Measurements from ENCODE around the gene GABRG3.

The GABRG3 gene

GRCh38 chr15:27532358-27532757 lies 561.4 kb downstream of the GABRG3 start:
- no peak for DNase-seq

DNA sequence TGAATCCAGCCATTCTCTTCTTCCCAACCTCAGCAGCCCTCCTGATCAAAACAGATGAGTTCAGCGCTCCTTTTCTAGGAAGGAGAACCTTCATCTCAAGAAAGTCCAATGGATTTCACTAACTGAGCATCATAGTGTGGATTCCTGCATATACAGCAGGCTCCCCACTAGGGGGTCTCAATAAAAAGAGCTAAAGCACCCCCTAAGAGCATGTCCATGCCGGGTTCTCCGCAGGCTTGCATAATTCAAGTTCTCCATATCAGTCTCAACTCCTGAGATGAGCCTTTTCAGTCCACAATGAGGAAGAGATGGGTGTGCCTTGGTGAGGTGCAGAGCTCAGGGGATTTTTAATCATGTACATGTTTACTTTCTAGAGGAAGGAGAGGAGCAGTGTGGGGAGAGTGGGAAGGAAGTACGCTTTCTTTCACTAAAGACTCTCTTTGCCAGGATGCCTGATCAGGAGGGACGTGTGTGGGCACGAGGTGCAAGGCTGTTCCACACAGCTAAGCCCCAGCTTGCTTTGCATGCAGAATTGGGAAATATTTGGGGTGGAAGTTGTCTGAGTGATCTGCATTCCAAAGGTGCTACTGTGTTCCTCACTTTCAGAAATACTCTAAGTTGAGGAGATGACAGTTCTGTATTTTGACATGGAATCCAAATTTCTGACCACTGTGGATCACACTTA lies 564.6 kb downstream of the GABRG3 start:
- DNase-seq, result no peak

DNA sequence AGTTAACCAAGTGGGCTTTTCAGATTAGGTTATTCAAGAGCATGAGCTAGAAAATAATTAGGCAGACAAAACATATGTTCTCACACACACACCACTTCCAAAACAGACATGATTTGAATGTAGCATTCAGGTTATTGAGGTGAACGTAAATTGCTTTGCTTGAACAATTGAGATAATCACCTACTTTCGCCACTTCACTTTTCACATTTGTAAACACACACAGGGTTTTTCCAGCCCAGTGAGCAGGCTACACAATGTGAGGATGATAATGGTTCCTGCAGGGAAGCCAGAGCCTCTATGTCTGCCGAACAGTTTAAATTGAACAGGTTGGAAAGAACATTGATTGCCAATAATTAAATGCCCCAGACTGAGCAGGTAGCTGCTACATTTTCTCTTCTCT lies 567.3 kb downstream of the GABRG3 start:
- no peak for DNase-seq

GRCh38 chr15:27541581-27541980 lies 570.6 kb downstream of the GABRG3 start:
- DNase-seq, result no peak

- DNase-seq, result no peak
These were observed 574.7 kb downstream of the GABRG3 start for GRCh38 chr15:27545494-27546255.

GRCh38 chr15:27549746-27550145 lies 578.8 kb downstream of the GABRG3 start:
- DNase-seq, result no peak

DNA sequence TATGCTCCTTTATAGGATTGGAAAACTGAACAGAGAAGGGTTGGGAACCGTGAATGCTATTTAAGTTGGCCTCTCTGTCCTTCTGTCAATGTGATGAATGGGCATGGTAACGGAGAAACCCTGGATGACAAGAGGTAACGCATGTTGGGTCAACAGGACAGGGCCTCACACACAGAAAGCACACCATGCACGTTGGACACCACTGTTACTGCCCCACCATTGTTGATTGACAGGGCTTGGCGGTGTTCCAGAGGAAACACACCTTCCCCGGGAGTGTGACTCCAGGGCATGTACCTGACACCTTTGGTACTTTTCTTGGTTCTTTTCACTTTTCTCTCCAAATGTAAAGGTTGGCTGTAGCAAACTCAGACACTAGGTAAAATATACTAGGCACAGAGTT lies 579.7 kb downstream of the GABRG3 start:
- DNase-seq, result no peak

DNA sequence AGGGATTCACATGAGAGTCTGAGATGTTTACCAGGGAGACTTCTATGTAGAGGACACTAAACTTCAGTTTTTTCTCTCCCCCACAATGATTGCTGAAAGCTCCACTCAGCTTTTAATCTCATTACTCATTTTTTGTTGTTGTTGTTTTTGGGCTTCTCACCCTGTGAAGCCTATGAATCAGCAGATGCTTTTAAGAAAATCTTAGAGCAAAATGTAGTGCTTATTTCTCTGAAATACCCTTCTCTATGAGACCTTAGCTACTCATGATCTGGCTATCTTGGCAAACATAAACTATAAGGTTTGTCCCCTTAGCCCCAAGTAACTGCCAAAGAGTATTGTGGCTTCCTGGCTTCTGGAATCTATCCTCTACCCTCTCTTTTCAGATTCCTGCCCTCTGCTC lies 590.8 kb downstream of the GABRG3 start:
- DNase-seq, result no peak

DNA sequence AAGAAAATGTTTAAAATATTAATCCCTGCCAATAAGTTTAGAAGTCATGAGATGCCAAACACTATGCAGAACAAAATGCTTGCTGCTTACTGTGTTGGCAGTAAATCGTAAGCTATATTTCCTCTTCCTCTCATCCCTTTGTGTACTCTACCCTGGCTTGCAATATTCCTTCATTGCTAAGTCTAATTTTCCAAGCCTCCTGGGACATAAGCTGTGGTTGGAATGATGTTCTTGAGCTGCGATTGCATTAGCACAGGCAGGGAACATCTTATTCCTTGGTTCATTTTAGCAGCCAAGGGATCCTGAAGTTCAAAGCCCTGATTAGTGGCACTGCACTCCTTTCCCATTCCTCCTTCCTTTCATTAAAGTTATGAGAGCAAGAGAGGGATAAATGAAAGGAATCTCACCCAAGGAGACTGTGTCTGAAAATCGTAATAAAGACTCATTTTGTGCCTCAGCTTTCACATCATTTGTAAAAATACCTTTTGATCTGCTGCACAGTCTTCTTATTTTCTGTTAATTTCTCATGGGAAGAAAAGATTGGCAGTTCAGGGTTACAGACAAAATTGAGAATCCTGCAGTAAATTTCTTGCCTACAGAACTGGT lies 592.9 kb downstream of the GABRG3 start:
- no peak for DNase-seq

GRCh38 chr15:27564656-27565055 lies 593.7 kb downstream of the GABRG3 start:
- no peak for DNase-seq

- DNase-seq, result no peak
These were observed 599.8 kb downstream of the GABRG3 start for GRCh38 chr15:27570746-27571145.

- DNase-seq, result no peak
These were observed 603.0 kb downstream of the GABRG3 start for GRCh38 chr15:27573805-27574485.

DNA sequence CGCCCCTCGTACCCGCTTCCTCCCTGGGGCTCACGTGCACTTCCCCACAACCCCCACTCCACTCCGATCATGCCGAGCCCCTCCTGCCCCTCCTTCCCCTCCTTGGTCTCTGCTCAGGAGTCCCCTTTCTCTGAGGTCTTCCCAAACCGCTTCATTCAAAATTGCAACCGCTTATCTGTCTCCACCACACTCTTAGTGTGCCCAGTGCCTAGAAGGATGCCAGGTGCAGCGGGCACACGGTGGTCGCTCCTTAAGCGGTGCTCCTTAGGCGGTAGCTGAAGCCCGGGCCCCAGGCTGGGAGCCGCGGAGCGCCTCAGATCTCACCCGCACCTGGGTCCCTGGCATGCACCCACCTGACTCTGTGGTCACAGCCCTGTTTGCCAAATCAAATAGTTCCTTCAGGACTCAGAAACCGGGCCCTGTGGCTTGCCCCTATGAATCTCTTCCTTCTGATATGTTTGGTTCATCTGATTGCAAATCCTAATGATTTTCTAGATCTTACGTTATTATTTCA lies 603.6 kb downstream of the GABRG3 start:
- no peak for DNase-seq

- DNase-seq, result no peak
These were observed 604.5 kb downstream of the GABRG3 start for GRCh38 chr15:27575521-27575920.

GRCh38 chr15:27576576-27576975 lies 605.6 kb downstream of the GABRG3 start:
- no peak for DNase-seq

GRCh38 chr15:27579738-27580137 lies 608.8 kb downstream of the GABRG3 start:
- no peak for DNase-seq

DNA sequence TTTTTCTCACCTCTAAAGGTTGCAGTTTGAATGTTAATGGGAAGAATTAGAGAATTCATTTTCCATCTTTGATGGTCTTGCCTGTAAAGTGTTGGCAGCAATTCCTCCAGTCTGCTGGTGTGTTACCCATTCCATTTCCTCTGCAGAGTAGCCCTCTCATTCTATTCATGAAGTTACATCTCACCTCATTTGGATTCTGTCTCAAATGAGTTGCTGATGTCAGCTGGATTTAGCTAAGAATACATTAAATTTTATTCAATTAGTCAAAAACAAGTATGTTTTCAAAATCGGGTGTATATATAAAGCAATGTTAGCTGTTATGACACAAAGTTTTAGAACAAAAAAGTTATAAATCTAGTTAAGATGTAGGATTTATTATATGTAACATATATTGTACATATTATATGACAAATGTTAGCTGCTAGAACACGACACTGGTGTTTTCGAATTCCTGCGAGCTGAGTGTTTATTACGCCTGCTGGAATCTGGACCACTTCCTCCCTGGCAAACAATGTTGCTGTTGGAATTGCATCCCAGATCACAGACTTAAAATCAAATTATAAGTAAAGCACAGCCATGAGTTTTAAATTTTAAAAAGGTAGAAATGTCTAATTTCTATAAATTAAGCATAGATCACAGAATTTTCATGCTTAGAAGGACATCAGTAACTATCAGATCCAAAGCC lies 611.9 kb downstream of the GABRG3 start:
- DNase-seq, result no peak

DNA sequence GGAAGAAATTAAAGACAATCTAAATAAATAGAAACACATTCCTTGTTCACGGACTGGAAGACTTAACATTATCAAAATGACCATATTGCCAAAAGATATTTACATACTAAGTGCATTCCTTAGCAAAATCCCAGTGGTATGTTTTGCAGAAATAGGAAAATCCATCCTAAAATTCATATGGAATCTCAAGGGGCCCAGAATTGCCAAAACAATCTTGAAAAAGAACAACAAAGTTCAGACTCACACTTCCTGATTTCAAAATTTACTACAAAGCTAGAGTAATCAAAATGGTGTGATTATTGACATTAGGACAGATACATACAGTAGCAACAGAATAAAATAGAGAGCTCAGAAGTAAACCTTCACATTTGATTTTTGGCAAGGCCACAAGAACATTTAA lies 612.7 kb downstream of the GABRG3 start:
- no peak for DNase-seq

DNA sequence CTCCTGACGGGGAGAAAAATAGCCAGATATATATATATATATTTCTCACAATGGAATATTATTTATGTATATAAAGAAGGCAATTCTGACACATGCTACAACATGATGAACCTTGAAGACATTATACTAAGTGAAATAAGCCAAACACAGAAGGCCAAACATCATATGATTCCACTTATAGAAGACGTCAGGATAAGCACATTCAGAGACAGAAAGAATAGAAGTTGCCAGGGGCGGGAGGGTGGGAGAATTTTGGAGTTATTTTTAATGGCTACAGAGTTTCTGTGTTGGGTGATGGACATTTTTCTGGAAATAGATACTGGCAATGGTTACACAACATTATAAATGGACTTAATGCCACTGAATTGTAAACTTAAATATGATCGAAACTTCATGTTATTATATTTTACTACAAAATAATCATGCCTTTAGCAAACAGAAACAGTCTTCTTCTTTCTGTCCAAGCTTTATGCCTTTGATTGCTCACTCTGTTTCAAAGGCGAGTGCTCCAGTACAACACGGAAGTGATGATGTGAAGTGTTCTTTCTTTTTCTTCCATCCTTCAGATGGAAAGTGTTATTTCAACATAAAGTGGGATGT lies 614.2 kb downstream of the GABRG3 start:
- no peak for DNase-seq

GRCh38 chr15:27587810-27588209 lies 616.8 kb downstream of the GABRG3 start:
- DNase-seq, result no peak

DNA sequence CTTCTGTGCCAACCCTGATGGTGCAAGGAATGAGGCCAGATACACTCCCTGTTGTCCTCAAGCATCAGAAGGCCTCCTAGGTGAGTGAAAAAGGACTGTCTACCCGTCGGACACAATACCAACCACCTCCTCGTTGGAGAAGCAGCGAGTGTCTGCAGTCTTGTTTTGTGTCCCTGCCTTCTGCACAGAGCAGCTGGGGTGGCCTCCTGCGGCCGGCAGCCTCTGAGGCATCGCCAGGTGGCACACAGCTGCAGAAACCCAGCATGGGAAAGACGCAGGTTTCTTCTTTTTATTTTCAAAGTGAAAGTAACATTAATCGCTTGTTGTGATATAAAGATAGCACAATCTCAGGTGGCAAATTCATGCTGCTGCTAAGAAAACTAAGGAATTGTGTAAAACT lies 618.3 kb downstream of the GABRG3 start:
- DNase-seq, result no peak

GRCh38 chr15:27589782-27590181 lies 618.8 kb downstream of the GABRG3 start:
- no peak for DNase-seq
